Measurements from ENCODE around the gene TRAIP.

DNA sequence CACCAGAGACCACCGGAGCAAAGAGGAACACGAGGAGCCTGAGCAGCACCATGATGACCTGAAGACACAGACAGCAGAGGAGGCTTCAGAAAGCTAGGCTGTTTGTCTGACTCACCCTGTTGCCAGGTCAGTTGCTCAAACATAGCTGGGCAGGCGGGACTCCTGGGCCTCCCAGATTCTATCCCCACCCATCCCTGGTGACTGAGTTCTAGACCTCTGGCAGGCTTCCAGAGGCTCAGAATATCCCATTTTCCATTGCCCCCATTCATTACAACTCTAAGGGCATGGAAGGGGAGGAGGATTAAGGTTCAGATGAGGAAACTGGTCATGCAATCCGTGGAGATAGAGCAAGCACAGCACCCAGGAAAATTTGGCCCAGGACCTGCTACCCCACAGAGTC lies 56.6 kb downstream of the TRAIP start, which contains the start of gene CDHR4:
- no peak for TF ChIP-seq ZNF701 (tag by site-specific recombination; IDR thresholded peaks at IDR 0.05)
- TF ChIP-seq, protein P1, sequence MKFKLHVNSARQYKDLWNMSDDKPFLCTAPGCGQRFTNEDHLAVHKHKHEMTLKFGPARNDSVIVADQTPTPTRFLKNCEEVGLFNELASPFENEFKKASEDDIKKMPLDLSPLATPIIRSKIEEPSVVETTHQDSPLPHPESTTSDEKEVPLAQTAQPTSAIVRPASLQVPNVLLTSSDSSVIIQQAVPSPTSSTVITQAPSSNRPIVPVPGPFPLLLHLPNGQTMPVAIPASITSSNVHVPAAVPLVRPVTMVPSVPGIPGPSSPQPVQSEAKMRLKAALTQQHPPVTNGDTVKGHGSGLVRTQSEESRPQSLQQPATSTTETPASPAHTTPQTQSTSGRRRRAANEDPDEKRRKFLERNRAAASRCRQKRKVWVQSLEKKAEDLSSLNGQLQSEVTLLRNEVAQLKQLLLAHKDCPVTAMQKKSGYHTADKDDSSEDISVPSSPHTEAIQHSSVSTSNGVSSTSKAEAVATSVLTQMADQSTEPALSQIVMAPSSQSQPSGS (tag by site-specific recombination; IDR thresholded peaks at IDR 0.05; ENCODE audit: low read depth) = no peak
- no peak for TF ChIP-seq TCF7L2 (IDR thresholded peaks at IDR 0.05; ENCODE audit: borderline replicate concordance, low read depth, low read length)
- no peak for TF ChIP-seq ZNF19 (tag by site-specific recombination; IDR thresholded peaks at IDR 0.05; ENCODE audit: low read depth)
- TF ChIP-seq RBAK (tag by site-specific recombination; IDR thresholded peaks at IDR 0.05) = no peak
- no peak for TF ChIP-seq ZNF302 (tag by site-specific recombination; IDR thresholded peaks at IDR 0.05; ENCODE audit: low read depth)
- TF ChIP-seq, protein P2, sequence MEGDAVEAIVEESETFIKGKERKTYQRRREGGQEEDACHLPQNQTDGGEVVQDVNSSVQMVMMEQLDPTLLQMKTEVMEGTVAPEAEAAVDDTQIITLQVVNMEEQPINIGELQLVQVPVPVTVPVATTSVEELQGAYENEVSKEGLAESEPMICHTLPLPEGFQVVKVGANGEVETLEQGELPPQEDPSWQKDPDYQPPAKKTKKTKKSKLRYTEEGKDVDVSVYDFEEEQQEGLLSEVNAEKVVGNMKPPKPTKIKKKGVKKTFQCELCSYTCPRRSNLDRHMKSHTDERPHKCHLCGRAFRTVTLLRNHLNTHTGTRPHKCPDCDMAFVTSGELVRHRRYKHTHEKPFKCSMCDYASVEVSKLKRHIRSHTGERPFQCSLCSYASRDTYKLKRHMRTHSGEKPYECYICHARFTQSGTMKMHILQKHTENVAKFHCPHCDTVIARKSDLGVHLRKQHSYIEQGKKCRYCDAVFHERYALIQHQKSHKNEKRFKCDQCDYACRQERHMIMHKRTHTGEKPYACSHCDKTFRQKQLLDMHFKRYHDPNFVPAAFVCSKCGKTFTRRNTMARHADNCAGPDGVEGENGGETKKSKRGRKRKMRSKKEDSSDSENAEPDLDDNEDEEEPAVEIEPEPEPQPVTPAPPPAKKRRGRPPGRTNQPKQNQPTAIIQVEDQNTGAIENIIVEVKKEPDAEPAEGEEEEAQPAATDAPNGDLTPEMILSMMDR (tag by site-specific recombination; IDR thresholded peaks at IDR 0.05) = no peak
- no peak for TF ChIP-seq ZNF624 (tag by site-specific recombination; IDR thresholded peaks at IDR 0.05)
- TF ChIP-seq, protein P3, sequence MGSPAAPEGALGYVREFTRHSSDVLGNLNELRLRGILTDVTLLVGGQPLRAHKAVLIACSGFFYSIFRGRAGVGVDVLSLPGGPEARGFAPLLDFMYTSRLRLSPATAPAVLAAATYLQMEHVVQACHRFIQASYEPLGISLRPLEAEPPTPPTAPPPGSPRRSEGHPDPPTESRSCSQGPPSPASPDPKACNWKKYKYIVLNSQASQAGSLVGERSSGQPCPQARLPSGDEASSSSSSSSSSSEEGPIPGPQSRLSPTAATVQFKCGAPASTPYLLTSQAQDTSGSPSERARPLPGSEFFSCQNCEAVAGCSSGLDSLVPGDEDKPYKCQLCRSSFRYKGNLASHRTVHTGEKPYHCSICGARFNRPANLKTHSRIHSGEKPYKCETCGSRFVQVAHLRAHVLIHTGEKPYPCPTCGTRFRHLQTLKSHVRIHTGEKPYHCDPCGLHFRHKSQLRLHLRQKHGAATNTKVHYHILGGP (tag by site-specific recombination; IDR thresholded peaks at IDR 0.05) = no peak
- no peak for TF ChIP-seq ZFP37 (tag by site-specific recombination; IDR thresholded peaks at IDR 0.05)
- TF ChIP-seq, protein P4, sequence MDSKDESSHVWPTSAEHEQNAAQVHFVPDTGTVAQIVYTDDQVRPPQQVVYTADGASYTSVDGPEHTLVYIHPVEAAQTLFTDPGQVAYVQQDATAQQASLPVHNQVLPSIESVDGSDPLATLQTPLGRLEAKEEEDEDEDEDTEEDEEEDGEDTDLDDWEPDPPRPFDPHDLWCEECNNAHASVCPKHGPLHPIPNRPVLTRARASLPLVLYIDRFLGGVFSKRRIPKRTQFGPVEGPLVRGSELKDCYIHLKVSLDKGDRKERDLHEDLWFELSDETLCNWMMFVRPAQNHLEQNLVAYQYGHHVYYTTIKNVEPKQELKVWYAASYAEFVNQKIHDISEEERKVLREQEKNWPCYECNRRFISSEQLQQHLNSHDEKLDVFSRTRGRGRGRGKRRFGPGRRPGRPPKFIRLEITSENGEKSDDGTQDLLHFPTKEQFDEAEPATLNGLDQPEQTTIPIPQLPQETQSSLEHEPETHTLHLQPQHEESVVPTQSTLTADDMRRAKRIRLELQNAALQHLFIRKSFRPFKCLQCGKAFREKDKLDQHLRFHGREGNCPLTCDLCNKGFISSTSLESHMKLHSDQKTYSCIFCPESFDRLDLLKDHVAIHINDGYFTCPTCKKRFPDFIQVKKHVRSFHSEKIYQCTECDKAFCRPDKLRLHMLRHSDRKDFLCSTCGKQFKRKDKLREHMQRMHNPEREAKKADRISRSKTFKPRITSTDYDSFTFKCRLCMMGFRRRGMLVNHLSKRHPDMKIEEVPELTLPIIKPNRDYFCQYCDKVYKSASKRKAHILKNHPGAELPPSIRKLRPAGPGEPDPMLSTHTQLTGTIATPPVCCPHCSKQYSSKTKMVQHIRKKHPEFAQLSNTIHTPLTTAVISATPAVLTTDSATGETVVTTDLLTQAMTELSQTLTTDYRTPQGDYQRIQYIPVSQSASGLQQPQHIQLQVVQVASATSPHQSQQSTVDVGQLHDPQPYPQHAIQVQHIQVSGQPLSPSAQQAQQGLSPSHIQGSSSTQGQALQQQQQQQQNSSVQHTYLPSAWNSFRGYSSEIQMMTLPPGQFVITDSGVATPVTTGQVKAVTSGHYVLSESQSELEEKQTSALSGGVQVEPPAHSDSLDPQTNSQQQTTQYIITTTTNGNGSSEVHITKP (tag by site-specific recombination; IDR thresholded peaks at IDR 0.05) = peak; percentile 55
- no peak for TF ChIP-seq SP2 (tag by site-specific recombination; IDR thresholded peaks at IDR 0.05)
- TF ChIP-seq, protein P5, sequence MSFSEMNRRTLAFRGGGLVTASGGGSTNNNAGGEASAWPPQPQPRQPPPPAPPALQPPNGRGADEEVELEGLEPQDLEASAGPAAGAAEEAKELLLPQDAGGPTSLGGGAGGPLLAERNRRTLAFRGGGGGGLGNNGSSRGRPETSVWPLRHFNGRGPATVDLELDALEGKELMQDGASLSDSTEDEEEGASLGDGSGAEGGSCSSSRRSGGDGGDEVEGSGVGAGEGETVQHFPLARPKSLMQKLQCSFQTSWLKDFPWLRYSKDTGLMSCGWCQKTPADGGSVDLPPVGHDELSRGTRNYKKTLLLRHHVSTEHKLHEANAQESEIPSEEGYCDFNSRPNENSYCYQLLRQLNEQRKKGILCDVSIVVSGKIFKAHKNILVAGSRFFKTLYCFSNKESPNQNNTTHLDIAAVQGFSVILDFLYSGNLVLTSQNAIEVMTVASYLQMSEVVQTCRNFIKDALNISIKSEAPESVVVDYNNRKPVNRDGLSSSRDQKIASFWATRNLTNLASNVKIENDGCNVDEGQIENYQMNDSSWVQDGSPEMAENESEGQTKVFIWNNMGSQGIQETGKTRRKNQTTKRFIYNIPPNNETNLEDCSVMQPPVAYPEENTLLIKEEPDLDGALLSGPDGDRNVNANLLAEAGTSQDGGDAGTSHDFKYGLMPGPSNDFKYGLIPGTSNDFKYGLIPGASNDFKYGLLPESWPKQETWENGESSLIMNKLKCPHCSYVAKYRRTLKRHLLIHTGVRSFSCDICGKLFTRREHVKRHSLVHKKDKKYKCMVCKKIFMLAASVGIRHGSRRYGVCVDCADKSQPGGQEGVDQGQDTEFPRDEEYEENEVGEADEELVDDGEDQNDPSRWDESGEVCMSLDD (tag by site-specific recombination; IDR thresholded peaks at IDR 0.05) = no peak
